Osteocyte (in vitro differentiated cells): ENCODE data around the gene DNMBP. TPM values are rescaled to one million over a fixed set of nuclear protein-coding genes. Genes with fewer than 3 reads are reported as not detected.
"Not testable (repeated sequence)": the region's sequence is repeated elsewhere in the genome, so short reads cannot be mapped to it uniquely, and the experiment has no call there.

ENCODE experiments used
- DNase-seq: peaks from one replicate; pipeline ENCODE4 v3.0.0; 2021; ENCODE audit warnings: mixed read lengths; ENCODE audit not compliant: unreplicated experiment; ENCODE audit errors: extremely low spot score
- H3K27ac Mint-ChIP-seq: one replicate; pipeline ENCODE4 v1.8.0; 2021; ENCODE audit warnings: mild to moderate bottlenecking, mixed read lengths; ENCODE audit not compliant: unreplicated experiment
- H3K27me3 Mint-ChIP-seq: one replicate; pipeline ENCODE4 v1.8.0; 2021; ENCODE audit warnings: mixed read lengths; ENCODE audit not compliant: unreplicated experiment
- H3K36me3 Mint-ChIP-seq: one replicate; pipeline ENCODE4 v1.8.0; 2021; ENCODE audit warnings: mixed read lengths; ENCODE audit not compliant: unreplicated experiment
- H3K4me1 Mint-ChIP-seq: one replicate; pipeline ENCODE4 v1.8.0; 2021; ENCODE audit warnings: mixed read lengths; ENCODE audit not compliant: unreplicated experiment
- H3K4me3 Mint-ChIP-seq: one replicate; pipeline ENCODE4 v1.8.0; 2021; ENCODE audit warnings: mild to moderate bottlenecking, moderate library complexity, mixed read lengths; ENCODE audit not compliant: unreplicated experiment
- H3K9me3 Mint-ChIP-seq: one replicate; pipeline ENCODE4 v1.8.0; 2021; ENCODE audit warnings: mixed read lengths; ENCODE audit not compliant: unreplicated experiment
- CTCF ChIP-seq: fragments of 200-600 bp; sonication (generic); IDR thresholded peaks from 2 replicates; pipeline ENCODE4 v1.5.0; 2021; ENCODE audit warnings: antibody characterized with exemption, mild to moderate bottlenecking, moderate library complexity
- total RNA-seq: library from RNA; stranded (reverse); gene quantifications from 2 replicates; pipeline ENCODE4 v1.2.1, GENCODE V29; 2021

The DNMBP gene
- total RNA-seq, 1 donor from 2014 or later, result 16.2 TPM

GRCh38 chr10:99872367-99873162 lies 137.2 kb downstream of the DNMBP start:
- Mint-ChIP-seq H3K27ac (no peak overlapping the region), H3K27me3 (no peaks in the 10 kb centered on the region), H3K4me1 (no peaks in the 10 kb centered on the region), H3K36me3 (peaks cover 22% of the 10 kb centered on the region), H3K4me3 (no peak overlapping the region), H3K9me3 (no peaks in the 10 kb centered on the region)
- no peak for TF ChIP-seq CTCF
- DNase-seq, result no peak

GRCh38 chr10:99870123-99870730 lies 139.5 kb downstream of the DNMBP start:
- no peak overlapping the region for H3K27ac Mint-ChIP-seq
- H3K4me3 Mint-ChIP-seq, result no peak overlapping the region
- peaks cover 5% of the 10 kb centered on the region for H3K27me3 Mint-ChIP-seq
- peaks cover 21% of the 10 kb centered on the region for H3K9me3 Mint-ChIP-seq
- DNase-seq, result no peak
- peaks cover 5% of the 10 kb centered on the region for H3K36me3 Mint-ChIP-seq
- H3K4me1 Mint-ChIP-seq, result no peaks in the 10 kb centered on the region
- no peak for TF ChIP-seq CTCF

GRCh38 chr10:99869581-99870122 lies 140.1 kb downstream of the DNMBP start:
- peaks cover 23% of the 10 kb centered on the region for H3K9me3 Mint-ChIP-seq
- peaks cover 5% of the 10 kb centered on the region for H3K36me3 Mint-ChIP-seq
- no peaks in the 10 kb centered on the region for H3K4me1 Mint-ChIP-seq
- no peak overlapping the region for H3K27ac Mint-ChIP-seq
- H3K27me3 Mint-ChIP-seq, result peaks cover 5% of the 10 kb centered on the region
- DNase-seq, result no peak
- no peak overlapping the region for H3K4me3 Mint-ChIP-seq
- no peak for TF ChIP-seq CTCF

- peaks cover 23% of the 10 kb centered on the region for H3K9me3 Mint-ChIP-seq
- H3K4me3 Mint-ChIP-seq, DNase-seq, H3K4me1 Mint-ChIP-seq, H3K27me3 Mint-ChIP-seq, H3K27ac Mint-ChIP-seq, H3K36me3 Mint-ChIP-seq: not testable (repeated sequence)
Observed at GRCh38 chr10:99867250-99867649, 142.5 kb downstream of the DNMBP start.

GRCh38 chr10:99863535-99864240 lies 146.1 kb downstream of the DNMBP start:
- not testable (repeated sequence) for H3K27me3 Mint-ChIP-seq, H3K4me1 Mint-ChIP-seq, H3K36me3 Mint-ChIP-seq, DNase-seq, H3K4me3 Mint-ChIP-seq, H3K27ac Mint-ChIP-seq
- peaks cover 23% of the 10 kb centered on the region for H3K9me3 Mint-ChIP-seq

GRCh38 chr10:99860466-99860865 lies 149.3 kb downstream of the DNMBP start:
- Mint-ChIP-seq H3K4me3 (no peak overlapping the region), H3K27me3 (peaks cover 3% of the 10 kb centered on the region), H3K27ac (no peak overlapping the region), H3K36me3 (no peaks in the 10 kb centered on the region), H3K9me3 (peaks cover 4% of the 10 kb centered on the region), H3K4me1 (no peaks in the 10 kb centered on the region)
- no peak for DNase-seq
- no peak for TF ChIP-seq CTCF
